HCT116 (cell line): Measurements from ENCODE around the gene TAC3. TPM values are rescaled to one million over a fixed set of nuclear protein-coding genes. Genes with fewer than 3 reads are reported as not detected.

Source experiments
- ATAC-seq: fragments of 200-7000 bp; cut with Tn5 transposase; 2 replicates; pipeline ENCODE4 v1.9.1; 2020; ENCODE audit warnings: mild to moderate bottlenecking, moderate library complexity
- BruUV-seq: library from RNA; stranded (reverse); fragments of 400-500 nt; replicated peaks from 2 replicates; lab custom pipeline; 2021; lab: Mats Ljungman, UMichigan
- CTCF ChIA-PET: fragments of 300-600 bp; sonication (Branson Sonifier 250); formaldehyde crosslinking; loops from one replicate; lab custom pipeline; 2021; ENCODE audit warnings: antibody characterized with exemption; lab: Charles Lee
- POLR2A ChIA-PET: fragments of 300-600, 350-600 bp; sonication (Branson Sonifier 250); formaldehyde crosslinking; loops from one replicate; lab custom pipeline; 2021; ENCODE audit warnings: antibody characterized with exemption; lab: Charles Lee
- RAD21 ChIA-PET, 2 experiments: fragments of 300-600 bp; sonication (Branson Sonifier 250); formaldehyde crosslinking; loops; one replicate each; lab custom pipeline; 2023; ENCODE audit warnings: low total read pairs in 2 of 2; ENCODE audit not compliant: uncharacterized antibody in 2 of 2, unreplicated experiment in 2 of 2, low non-redundant PET in 1 of 2; lab: Charles Lee
- DNase-seq: peaks from one replicate; pipeline ENCODE4 v3.0.0-alpha.2; 2010; ENCODE audit warnings: low read depth, low spot score
- H2AFZ ChIP-seq: fragments of 200-600 bp; shearing (Covaris generic), sonication (generic); 2 replicates; pipeline ENCODE4 v1.6.1; 2017; ENCODE audit warnings: low read depth, mixed run types, mixed read lengths, antibody characterized with exemption, low read length; ENCODE audit not compliant: poor library complexity, severe bottlenecking
- H3K27ac ChIP-seq: 2 replicates; pipeline ENCODE4 v1.5.1; 2012; ENCODE audit warnings: low read depth, low read length
- H3K27me3 ChIP-seq: fragments of 200-600 bp; sonication (generic); 2 replicates; pipeline ENCODE4 v1.6.1; 2016; ENCODE audit warnings: mixed run types, low read length, mixed read lengths; ENCODE audit not compliant: insufficient read depth
- H3K36me3 ChIP-seq, 2 experiments: fragments of 200-500 bp in 1 of 2; fragments of 200-600 bp in 1 of 2; sonication (Bioruptor generic) in 1 of 2; sonication (generic) in 1 of 2; 2 replicates each; pipeline versions ENCODE4 v1.5.1 to v1.6.1; 2014 to 2016; ENCODE audit warnings: low read length in 2 of 2, inconsistent platforms in 1 of 2, mixed read lengths in 1 of 2, mixed run types in 1 of 2; ENCODE audit not compliant: insufficient read depth in 2 of 2, control insufficient read depth in 1 of 2
- H3K4me1 ChIP-seq, 2 experiments: fragments of 200-600 bp in 1 of 2; sonication (generic) in 1 of 2; 2 replicates each; pipeline versions ENCODE4 v1.5.1 to v1.6.1; 2012 to 2017; ENCODE audit warnings: low read length in 2 of 2, inconsistent platforms in 1 of 2, mild to moderate bottlenecking in 1 of 2, mixed read lengths in 1 of 2, mixed run types in 1 of 2, moderate library complexity in 1 of 2; ENCODE audit not compliant: insufficient read depth in 2 of 2, control insufficient read depth in 1 of 2
- H3K4me2 ChIP-seq: fragments of 200-600 bp; sonication (generic); 2 replicates; pipeline ENCODE4 v1.6.1; 2017; ENCODE audit warnings: mixed run types, low read length, mixed read lengths
- H3K4me3 ChIP-seq, 2 experiments: fragments of 200-600 bp in 1 of 2; sonication (generic) in 1 of 2; replicated peaks in 1 of 2; 2 replicates each; pipeline ENCODE4 v1.5.1; 2011 to 2016; ENCODE audit warnings: low read length in 2 of 2, control low read depth in 1 of 2, low read depth in 1 of 2, mild to moderate bottlenecking in 1 of 2, mixed read lengths in 1 of 2, mixed run types in 1 of 2
- H3K79me2 ChIP-seq: fragments of 200-600 bp; sonication (generic); 2 replicates; pipeline ENCODE4 v1.6.1; 2017; ENCODE audit warnings: mild to moderate bottlenecking, mixed run types, low read length, moderate library complexity, mixed read lengths; ENCODE audit not compliant: insufficient read depth
- H3K9ac ChIP-seq: fragments of 200-600 bp; sonication (generic); 2 replicates; pipeline ENCODE4 v1.6.1; 2016; ENCODE audit warnings: low read length, mixed read lengths
- H3K9me2 ChIP-seq: fragments of 200-600 bp; sonication (generic), shearing (Covaris generic); 2 replicates; pipeline ENCODE4 v1.6.1; 2017; ENCODE audit warnings: mixed run types, mild to moderate bottlenecking, moderate library complexity; ENCODE audit not compliant: insufficient read depth
- H3K9me3 ChIP-seq, 2 experiments: fragments of 200-500 bp in 1 of 2; fragments of 200-600 bp in 1 of 2; sonication (Bioruptor generic) in 1 of 2; sonication (generic) in 1 of 2; 2 replicates each; pipeline ENCODE4 v1.6.1; 2014 to 2017; ENCODE audit warnings: low read length in 2 of 2, mixed read lengths in 2 of 2, inconsistent platforms in 1 of 2, low read depth in 1 of 2, mild to moderate bottlenecking in 1 of 2, mixed run types in 1 of 2, moderate library complexity in 1 of 2; ENCODE audit not compliant: control insufficient read depth in 1 of 2, insufficient read depth in 1 of 2
- H4K20me1 ChIP-seq: fragments of 200-600 bp; sonication (generic), shearing (Covaris generic); 2 replicates; pipeline ENCODE4 v1.6.1; 2017; ENCODE audit warnings: mixed run types, mild to moderate bottlenecking, moderate library complexity; ENCODE audit not compliant: insufficient read depth
- CBX3 ChIP-seq: IDR thresholded peaks from 2 replicates; pipeline ENCODE4 v1.6.1; 2012; ENCODE audit warnings: low read depth
- CTCF ChIP-seq, 3 experiments: fragments of 200-600 bp in 1 of 3; sonication (generic) in 1 of 3; IDR thresholded peaks in 2 of 3; conservative IDR thresholded peaks in 1 of 3; 2 replicates each; pipeline ENCODE4 v1.5.1; 2012 to 2017; ENCODE audit warnings: low read depth in 2 of 3, low read length in 2 of 3, antibody characterized with exemption in 1 of 3, borderline replicate concordance in 1 of 3, control low read depth in 1 of 3, mild to moderate bottlenecking in 1 of 3, mixed read lengths in 1 of 3, mixed run types in 1 of 3, moderate library complexity in 1 of 3; ENCODE audit not compliant: insufficient read depth in 1 of 3
- EGR1 ChIP-seq: IDR thresholded peaks from 2 replicates; pipeline ENCODE4 v1.6.1; 2012; ENCODE audit warnings: low read depth
- ELF1 ChIP-seq: IDR thresholded peaks from 2 replicates; pipeline ENCODE4 v1.6.1; 2012; ENCODE audit warnings: low read depth, borderline replicate concordance
- EZH2 ChIP-seq: fragments of 200-600 bp; sonication (generic); IDR thresholded peaks from 2 replicates; pipeline ENCODE4 v1.6.1; 2017; ENCODE audit warnings: antibody characterized with exemption, mixed run types
- EZH2phosphoT487 ChIP-seq: fragments of 200-600 bp; IDR thresholded peaks from 2 replicates; pipeline ENCODE4 v1.6.1; 2018; ENCODE audit warnings: antibody characterized with exemption, borderline replicate concordance
- JUND ChIP-seq: IDR thresholded peaks from 2 replicates; pipeline ENCODE4 v1.6.1; 2012
- POLR2A ChIP-seq: IDR thresholded peaks from 2 replicates; pipeline ENCODE4 v1.7.0; 2011; ENCODE audit warnings: borderline replicate concordance; ENCODE audit not compliant: insufficient read depth, insufficient read length; ENCODE audit errors: extremely low read depth
- RAD21 ChIP-seq: IDR thresholded peaks from 2 replicates; pipeline ENCODE4 v1.6.1; 2012; ENCODE audit warnings: low read depth, mild to moderate bottlenecking
- SIN3A ChIP-seq: IDR thresholded peaks from 2 replicates; pipeline ENCODE4 v1.6.1; 2012; ENCODE audit warnings: low read depth
- SP1 ChIP-seq: IDR thresholded peaks from 2 replicates; pipeline ENCODE4 v1.6.1; 2012; ENCODE audit warnings: low read depth
- TCF7L2 ChIP-seq: IDR thresholded peaks from 2 replicates; pipeline ENCODE4 v1.7.0; 2011; ENCODE audit warnings: borderline replicate concordance, inconsistent platforms; ENCODE audit not compliant: insufficient read depth, insufficient read length; ENCODE audit errors: extremely low read depth
- YY1 ChIP-seq: IDR thresholded peaks from 2 replicates; pipeline ENCODE4 v1.6.1; 2011; ENCODE audit warnings: low read length, low read depth, moderate library complexity, mild to moderate bottlenecking; ENCODE audit not compliant: insufficient replicate concordance; ENCODE audit errors: extremely low read depth
- ZFX ChIP-seq: fragments of 450-650 bp; IDR thresholded peaks from 2 replicates; pipeline ENCODE4 v1.6.1; 2017
- ZNF274 ChIP-seq: fragments of 200-500 bp; sonication (Bioruptor generic); IDR thresholded peaks from 2 replicates; pipeline ENCODE4 v1.6.1; 2014; ENCODE audit warnings: mild to moderate bottlenecking, low read depth, low read length, inconsistent platforms
- intact Hi-C: fragments of 100-400 bp; cut with micrococcal nuclease; formaldehyde crosslinking; loops from 2 replicates; pipeline ENCODE4 v1.10.0; 2022
- total RNA-seq: library from RNA; stranded (reverse); gene quantifications from one replicate; pipeline ENCODE4 v1.2.1, GENCODE V29; 2021; ENCODE audit not compliant: unreplicated experiment

The TAC3 gene
- total RNA-seq, 1 experiment from 2014 or later, result not detected

GRCh38 chr12:56995201-56995929 lies 21.0 kb downstream of the TAC3 start:
- peaks cover 5% of the 10 kb centered on the region in 2 experiments; a peak in 1 of 4 replicates for H3K36me3 ChIP-seq
- no TSS peak for BruUV-seq
- H3K79me2 ChIP-seq, result peaks cover 5% of the 10 kb centered on the region; the same call in 1 of the 2 replicates
- no peak overlapping the region for H3K4me2 ChIP-seq
- ChIA-PET RAD21 (no interaction called here), CTCF (no interaction called here), POLR2A (no interaction called here)
- no peak overlapping the region for H2AFZ ChIP-seq
- DNase-seq (no peak), ATAC-seq (no peak)
- TF ChIP-seq TCF7L2 (no peak), JUND (no peak), SIN3A (no peak), CTCF (IDR thresholded peaks at IDR 0.05 in 2 of 3, conservative IDR thresholded peaks at IDR 0.05 in 1 of 3; ENCODE audit: borderline replicate concordance in 1 of 3, insufficient read depth in 1 of 3, low read depth in 2 of 3, low read length in 2 of 3) (no peak)
- no peak overlapping the region for H3K27ac ChIP-seq
- no peak overlapping the region for H3K9ac ChIP-seq
- intact Hi-C loops, result no loop called here
- 0 out of 4 replicates have a peak, but pooled peaks cover 3 to 4% of the 10 kb centered on the region in 2 experiments for H3K4me1 ChIP-seq
- no peaks in the 10 kb centered on the region for H3K9me3 ChIP-seq
- no peak overlapping the region for H3K4me3 ChIP-seq
- H3K9me2 ChIP-seq, result no peaks in the 10 kb centered on the region
- no peaks in the 10 kb centered on the region for H3K27me3 ChIP-seq
- no peaks in the 10 kb centered on the region for H4K20me1 ChIP-seq

GRCh38 chr12:56994231-56994746 lies 22.0 kb downstream of the TAC3 start:
- H3K4me2 ChIP-seq, result no peak overlapping the region
- no peak for ATAC-seq
- intact Hi-C loops, result no loop called here
- no peaks in the 10 kb centered on the region; the same call in 1 of the 2 replicates for H3K79me2 ChIP-seq
- H4K20me1 ChIP-seq, result no peaks in the 10 kb centered on the region
- peaks cover 0 to 5% of the 10 kb centered on the region in 2 experiments; a peak in 1 of 4 replicates for H3K36me3 ChIP-seq
- CTCF ChIA-PET, result interaction anchor here (1.1 kb wide), 2 partner anchors 14 to 154 kb away, joined by 3 read pairs; no protein-coding TSS in a partner anchor
- H3K9ac ChIP-seq, result no peak overlapping the region
- H2AFZ ChIP-seq, result no peak overlapping the region
- H3K27me3 ChIP-seq, result no peaks in the 10 kb centered on the region
- BruUV-seq, result no TSS peak
- H3K27ac ChIP-seq, result no peak overlapping the region
- TF ChIP-seq TCF7L2, result no peak
- no peak for TF ChIP-seq EGR1
- no peak for TF ChIP-seq YY1
- TF ChIP-seq ZFX, result no peak
- no peak for TF ChIP-seq CBX3
- no peak for TF ChIP-seq RAD21
- no peak for TF ChIP-seq POLR2A
- no peak for TF ChIP-seq ZNF274
- no peak for TF ChIP-seq ELF1
- no peak for TF ChIP-seq SP1
- no peak for TF ChIP-seq JUND
- no peak for TF ChIP-seq EZH2
- TF ChIP-seq EZH2phosphoT487, result no peak
- TF ChIP-seq, all 23 proteins: peak for 0
- Histone ChIP-seq H3K9me2 (no peaks in the 10 kb centered on the region), H3K4me3 (no peak overlapping the region), H3K4me1 (0 out of 4 replicates have a peak, but pooled peaks cover 3 to 4% of the 10 kb centered on the region in 2 experiments), H3K9me3 (no peaks in the 10 kb centered on the region)
- ChIA-PET POLR2A (no interaction called here), RAD21 (no interaction called here)
- no peak for DNase-seq
